ENCODE results near the gene IPO11.

DNA sequence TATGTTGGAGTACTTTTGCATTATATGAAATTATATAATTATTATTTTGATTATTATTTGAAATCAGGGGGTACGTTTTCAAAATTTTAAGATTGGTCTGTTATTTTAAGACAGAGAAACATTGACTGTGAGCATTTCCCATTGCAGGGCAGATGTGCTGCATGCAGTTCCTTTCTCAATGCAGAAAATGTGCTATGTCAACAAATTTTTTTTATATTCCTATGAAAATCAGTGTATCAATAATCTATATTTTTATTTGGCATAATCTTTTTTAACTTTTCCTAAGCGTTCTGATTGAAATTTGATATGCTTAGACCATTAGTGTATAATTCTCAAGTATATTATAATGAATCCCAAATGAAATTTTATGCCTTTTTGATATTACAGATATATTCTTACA lies 124.2 kb downstream of the IPO11 start:
- TF ChIP-seq SUZ12 (IDR thresholded peaks at IDR 0.05; ENCODE audit: extremely low read depth, insufficient read depth, insufficient read length) (no peak), ZNF274 (IDR thresholded peaks at IDR 0.05; ENCODE audit: low read depth, low read length) (no peak)

Measured in NT2/D1 (cell line).